HTERT RPE-1 (cell line): ENCODE measurements around the gene PRR23E.

Experiments
- in situ Hi-C: fragments of 300-500 bp; cut with MboI; formaldehyde crosslinking; loops from 4 replicates; pipeline ENCODE4 v1.14.3; 2020; ENCODE audit warnings: low sequenced_read_pairs

PRR23E gene

GRCh38 chr3:127222163-127222562 is 29.2 kb downstream of the PRR23E start:
- in situ Hi-C loops = no loop called here

DNA sequence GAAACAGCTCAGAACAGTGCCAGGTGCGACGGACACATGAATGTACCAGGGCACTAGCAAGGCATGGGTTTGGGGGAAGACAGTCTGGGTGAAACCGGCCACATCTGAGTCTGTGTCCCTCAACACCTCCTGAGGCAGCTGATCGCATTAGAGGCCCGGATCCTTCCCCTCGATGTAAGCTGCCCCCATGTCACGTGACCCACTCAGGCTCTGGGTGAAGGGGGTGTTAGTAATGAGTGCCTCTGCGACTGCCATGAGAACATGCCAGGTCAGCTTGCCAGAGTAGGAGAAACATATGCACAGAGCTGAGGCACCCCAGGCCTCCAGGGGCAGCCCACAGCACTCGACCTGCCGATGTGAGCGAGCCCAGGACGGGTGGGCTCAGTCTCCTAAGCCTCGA is 29.7 kb downstream of the PRR23E start:
- in situ Hi-C loops = no loop called here

GRCh38 chr3:127224118-127224517 is 31.2 kb downstream of the PRR23E start:
- in situ Hi-C loops = no loop called here

DNA sequence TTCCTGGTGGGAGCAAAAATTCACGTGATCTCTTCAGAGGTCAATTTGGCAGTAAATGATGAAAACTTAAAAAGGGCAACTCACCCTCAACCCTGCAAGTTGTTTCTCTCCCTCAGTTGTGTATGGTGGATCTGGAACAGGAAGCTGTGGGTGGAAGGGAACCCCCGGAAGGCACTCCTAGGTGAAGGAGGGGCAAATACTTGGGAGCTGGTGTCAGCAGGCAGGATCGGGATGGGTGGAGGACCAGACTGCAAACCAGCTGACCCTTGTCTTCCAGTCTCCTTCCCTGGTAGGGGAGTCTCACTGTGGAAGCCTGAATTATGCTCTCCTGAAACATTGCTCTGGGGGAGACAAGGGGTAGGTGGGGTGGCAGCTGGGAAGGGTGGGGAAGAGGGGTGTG is 33.5 kb downstream of the PRR23E start:
- in situ Hi-C loops = no loop called here

- in situ Hi-C loops = no loop called here
Measured at GRCh38 chr3:127226946-127227842, 34.3 kb downstream of the PRR23E start.

- in situ Hi-C loops = no loop called here
Measured at GRCh38 chr3:127228866-127229265, 35.9 kb downstream of the PRR23E start.

DNA sequence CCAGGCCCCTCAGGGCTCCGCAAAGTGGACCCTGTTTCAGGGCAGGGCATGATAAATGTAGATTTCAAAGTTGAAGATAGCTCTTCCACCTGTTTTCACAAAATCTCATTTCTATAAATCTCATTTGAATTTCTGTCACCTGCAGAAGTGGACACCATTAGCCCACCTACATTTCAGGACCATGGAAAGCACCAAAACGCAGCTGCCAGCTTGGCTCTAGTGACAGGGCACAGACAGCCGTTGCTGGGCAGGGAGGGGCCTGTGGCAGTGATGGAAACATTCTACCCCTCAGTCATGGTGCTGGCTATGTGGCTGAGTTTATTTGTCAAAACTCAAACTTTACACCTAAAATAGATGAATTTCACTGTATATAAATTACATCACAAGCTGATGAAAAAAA is 40.4 kb downstream of the PRR23E start:
- in situ Hi-C loops = no loop called here

DNA sequence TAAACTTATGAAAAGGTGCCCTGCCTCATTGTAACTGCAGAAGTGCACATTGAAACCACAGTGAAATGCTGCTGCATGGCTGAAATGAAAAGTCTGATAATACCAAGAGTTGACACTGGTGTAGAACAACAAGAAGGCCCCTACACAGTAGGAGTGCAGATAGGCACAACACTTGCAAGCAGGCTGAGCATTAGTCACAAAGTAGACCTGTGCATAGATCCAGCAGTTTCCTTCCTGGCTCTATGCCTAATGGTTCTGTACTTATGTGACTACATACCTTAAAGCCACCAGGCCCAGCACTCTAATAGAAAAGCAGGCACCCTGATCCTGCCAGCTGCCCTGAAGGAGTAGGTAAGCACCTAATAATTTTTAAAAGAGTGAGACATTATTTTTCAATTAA is 41.8 kb downstream of the PRR23E start:
- in situ Hi-C loops = no loop called here

GRCh38 chr3:127235706-127236105 is 42.8 kb downstream of the PRR23E start:
- in situ Hi-C loops = no loop called here

GRCh38 chr3:127237835-127238234 is 44.9 kb downstream of the PRR23E start:
- in situ Hi-C loops = no loop called here

DNA sequence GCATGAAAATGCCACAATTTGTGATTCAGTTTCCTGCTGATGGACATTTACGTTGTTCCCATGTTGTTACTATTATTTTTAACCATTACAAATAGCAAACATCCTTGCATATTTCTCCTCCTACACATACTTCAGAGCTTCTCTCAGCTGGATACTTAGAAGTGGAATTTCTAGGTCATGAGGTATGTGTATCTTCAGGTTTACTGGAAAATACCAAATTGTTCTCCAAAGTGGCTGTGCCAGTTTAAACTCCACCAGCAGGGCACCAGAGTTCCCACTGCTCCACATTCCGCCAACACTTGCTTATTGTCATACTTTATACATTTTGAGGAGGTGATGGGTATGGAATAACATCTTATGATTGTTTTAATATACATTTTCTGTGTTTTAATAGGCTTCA is 45.7 kb downstream of the PRR23E start:
- in situ Hi-C loops = no loop called here

- in situ Hi-C loops = no loop called here
Measured at GRCh38 chr3:127247292-127247691, 54.4 kb downstream of the PRR23E start.
